H1 (cell line): ENCODE results near the gene LRRC63. TPM values are rescaled to one million over a fixed set of nuclear protein-coding genes. Genes with fewer than 3 reads are reported as not detected.

Experiments
- BRCA1 ChIP-seq: IDR thresholded peaks from 2 replicates; pipeline ENCODE4 v1.6.1; 2012; ENCODE audit warnings: low read depth, low read length, improper control_type of control experiment
- POLR2AphosphoS5 ChIP-seq: IDR thresholded peaks from 2 replicates; pipeline ENCODE4 v1.6.1; 2011; ENCODE audit warnings: low read depth, low read length
- SIRT6 ChIP-seq: IDR thresholded peaks from one replicate; pipeline ENCODE4 v1.7.1; 2012; ENCODE audit warnings: low read length, inconsistent platforms
- SP4 ChIP-seq: IDR thresholded peaks from 2 replicates; pipeline ENCODE4 v1.6.1; 2012; ENCODE audit warnings: low read length, inconsistent platforms
- SUZ12 ChIP-seq: fragments of 200-600 bp; sonication (generic); IDR thresholded peaks from 2 replicates; pipeline ENCODE4 v1.6.1; 2012; ENCODE audit warnings: mild to moderate bottlenecking, inconsistent platforms, low read length, moderate library complexity, mixed read lengths
- TAF1 ChIP-seq: IDR thresholded peaks from 2 replicates; pipeline ENCODE4 v1.6.1; 2011; ENCODE audit warnings: mild to moderate bottlenecking, low read depth, low read length
- polyA plus RNA-seq, 7 experiments: library from polyadenylated mRNA; depleted of rRNA in 3 of 7; stranded (reverse) in 5 of 7; unstranded in 2 of 7; fragments of >200 nt in 5 of 7; fragments of 200-250 nt in 2 of 7; gene quantifications; 1 replicate in 5 of 7; 2 replicates in 1 of 7; 4 replicates in 1 of 7; pipeline versions ENCODE4 v1.2.1 to v1.2.3, GENCODE V29; 2011 to 2013; ENCODE audit warnings: missing spikeins in 2 of 7, mixed read lengths in 2 of 7
- total RNA-seq: library from RNA; stranded (reverse); fragmentation: NEBNext Ultra II Directional; extraction: Animal tissue kit (Norgen Biotek cat#: 25700); gene quantifications from 2 replicates; pipeline ENCODE4 v1.2.1, GENCODE V29; 2021

The LRRC63 gene
- total and polyA plus RNA-seq, 2 of the 8 experiments (the other 6 are each of a cell fraction or from before 2014, with no cell fraction given) = not detected

- TF ChIP-seq TAF1 (no peak), BRCA1 (no peak), SP4 (no peak), SIRT6 (no peak), SUZ12 (no peak), POLR2AphosphoS5 (no peak)
- TF ChIP-seq, all 59 proteins: peak for 0
Observed at GRCh38 chr13:46235286-46235685, 23.6 kb downstream of the LRRC63 start (continued).
